Loucy (cell line): ENCODE measurements around the gene LGALS9B.
"Not testable (repeated sequence)": the region's sequence is repeated elsewhere in the genome, so short reads cannot be mapped to it uniquely, and the experiment has no call there.

Experiments used
- H2AFZ ChIP-seq: fragments of 200-600 bp; sonication (generic); 2 replicates; pipeline ENCODE4 v1.6.0; 2016; ENCODE audit warnings: antibody characterized with exemption, mild to moderate bottlenecking, low read length, moderate library complexity
- H3F3A ChIP-seq: fragments of 200-600 bp; 2 replicates; pipeline ENCODE4 v1.6.0; 2016; ENCODE audit warnings: antibody characterized with exemption, low read depth, mild to moderate bottlenecking
- H3K27me3 ChIP-seq: fragments of 200-600 bp; sonication (generic); 2 replicates; pipeline ENCODE4 v1.6.1; 2014; ENCODE audit warnings: low read length, mild to moderate bottlenecking; ENCODE audit not compliant: insufficient read depth, poor library complexity, severe bottlenecking
- H3K36me3 ChIP-seq: fragments of 200-600 bp; sonication (generic); 2 replicates; pipeline ENCODE4 v1.6.1; 2016; ENCODE audit warnings: low read length; ENCODE audit not compliant: insufficient read depth
- H3K4me1 ChIP-seq: fragments of 200-600 bp; sonication (generic); 2 replicates; pipeline ENCODE4 v1.5.1; 2014; ENCODE audit warnings: low read length, mild to moderate bottlenecking; ENCODE audit not compliant: insufficient read depth, poor library complexity, severe bottlenecking
- H3K4me2 ChIP-seq: fragments of 200-600 bp; sonication (generic); 2 replicates; pipeline ENCODE4 v1.6.0; 2014; ENCODE audit warnings: antibody characterized with exemption, low read length, low read depth, mild to moderate bottlenecking; ENCODE audit not compliant: poor library complexity, severe bottlenecking
- H3K4me3 ChIP-seq: fragments of 200-600 bp; sonication (generic); 2 replicates; pipeline ENCODE4 v1.5.1; 2014; ENCODE audit warnings: low read length, mild to moderate bottlenecking, mixed read lengths; ENCODE audit not compliant: poor library complexity, severe bottlenecking
- H3K79me2 ChIP-seq: fragments of 200-600 bp; sonication (generic); 2 replicates; pipeline ENCODE4 v1.6.1; 2014; ENCODE audit warnings: low read length; ENCODE audit not compliant: insufficient read depth
- H3K9ac ChIP-seq: fragments of 200-600 bp; sonication (generic); 2 replicates; pipeline ENCODE4 v1.6.0; 2014; ENCODE audit warnings: mild to moderate bottlenecking, low read depth, low read length, moderate library complexity; ENCODE audit not compliant: poor library complexity, severe bottlenecking
- H3K9me2 ChIP-seq: fragments of 200-600 bp; sonication (generic); replicated peaks from 2 replicates; pipeline ENCODE4 v1.6.1; 2016; ENCODE audit warnings: low read depth, low read length, mixed read lengths
- H3K9me3 ChIP-seq: fragments of 200-600 bp; sonication (generic); 2 replicates; pipeline ENCODE4 v1.6.1; 2014; ENCODE audit warnings: mild to moderate bottlenecking, antibody characterized with exemption, low read length, low read depth; ENCODE audit not compliant: insufficient read depth
- H4K20me1 ChIP-seq: fragments of 200-600 bp; sonication (generic); 2 replicates; pipeline ENCODE4 v1.6.0; 2014; ENCODE audit warnings: antibody characterized with exemption, low read length, mild to moderate bottlenecking; ENCODE audit not compliant: insufficient read depth, poor library complexity, severe bottlenecking

The LGALS9B gene

GRCh38 chr17:20416381-20416911 lies 50.9 kb downstream of the LGALS9B start:
- not testable (repeated sequence) for H2AFZ ChIP-seq, H3K36me3 ChIP-seq, H3K79me2 ChIP-seq, H3K4me3 ChIP-seq, H3K4me2 ChIP-seq, H3K27me3 ChIP-seq, H4K20me1 ChIP-seq, H3F3A ChIP-seq, H3K9ac ChIP-seq, H3K9me2 ChIP-seq, H3K4me1 ChIP-seq, H3K9me3 ChIP-seq

- H2AFZ ChIP-seq, H3K4me3 ChIP-seq, H3K79me2 ChIP-seq, H3K36me3 ChIP-seq, H3K4me1 ChIP-seq, H3K4me2 ChIP-seq, H3F3A ChIP-seq, H3K27me3 ChIP-seq, H4K20me1 ChIP-seq, H3K9me2 ChIP-seq, H3K9me3 ChIP-seq, H3K9ac ChIP-seq: not testable (repeated sequence)
Observed at GRCh38 chr17:20415479-20415878, 51.9 kb downstream of the LGALS9B start.

- not testable (repeated sequence) for H4K20me1 ChIP-seq, H3K27me3 ChIP-seq, H3K4me2 ChIP-seq, H3K4me3 ChIP-seq, H3K9me2 ChIP-seq, H3K36me3 ChIP-seq, H3K79me2 ChIP-seq, H3F3A ChIP-seq, H3K9ac ChIP-seq, H2AFZ ChIP-seq, H3K9me3 ChIP-seq, H3K4me1 ChIP-seq
Observed at GRCh38 chr17:20401306-20402022, 65.9 kb downstream of the LGALS9B start.

- H3K9me3 ChIP-seq, H3K27me3 ChIP-seq, H3K4me2 ChIP-seq, H3K4me3 ChIP-seq, H2AFZ ChIP-seq, H3K9me2 ChIP-seq, H3K79me2 ChIP-seq, H3K36me3 ChIP-seq, H3K9ac ChIP-seq, H3K4me1 ChIP-seq, H3F3A ChIP-seq, H4K20me1 ChIP-seq: not testable (repeated sequence)
Observed at GRCh38 chr17:20400559-20401305, 66.6 kb downstream of the LGALS9B start.
